ENCODE measurements around the gene CEP104.

GRCh38 chr1:3819771-3820200 is 37.2 kb downstream of the CEP104 start:
- TF ChIP-seq ATF3 (IDR thresholded peaks at IDR 0.05) (no peak), CTCF (IDR thresholded peaks at IDR 0.05; ENCODE audit: low read depth, low read length, missing input control) (no peak)

Data from liver (tissue), 3 donors.